ENCODE data around the gene DTX3. TPM values are rescaled to one million over a fixed set of nuclear protein-coding genes. Genes with fewer than 3 reads are reported as not detected.
"Not testable (repeated sequence)": the region's sequence is repeated elsewhere in the genome, so short reads cannot be mapped to it uniquely, and the experiment has no call there.

DTX3 gene
- total and polyA plus RNA-seq, 2 experiments from 2014 or later: 22.8 to 46.6 TPM

GRCh38 chr12:57586832-57587429 lies 17.7 kb upstream of the DTX3 start:
- Histone ChIP-seq H3K4me1 (ENCODE audit: insufficient read depth) (peaks cover 8% of the 10 kb centered on the region), H4K20me1 (replicated peaks; ENCODE audit: insufficient read depth) (peaks cover 9% of the 10 kb centered on the region; the same call in 1 of the 2 replicates), H3K36me3 (ENCODE audit: insufficient read depth) (peaks cover 8% of the 10 kb centered on the region), H3K27ac (ENCODE audit: low read depth) (no peak overlapping the region), H3F3A (replicated peaks; ENCODE audit: low read depth) (peaks cover 18% of the 10 kb centered on the region), H2AFZ (no peak overlapping the region), H3K4me3 (no peak overlapping the region), H3K79me2 (replicated peaks; ENCODE audit: insufficient read depth) (peaks cover 6% of the 10 kb centered on the region), H3K4me2 (no peak overlapping the region), H3K27me3 (ENCODE audit: insufficient read depth) (0 out of 2 replicates have a peak, but pooled peaks cover 8% of the 10 kb centered on the region), H3K9me2 (ENCODE audit: insufficient read depth) (no peaks in the 10 kb centered on the region)
- no peak for ATAC-seq
- H3K27me3 Mint-ChIP-seq (ENCODE audit: insufficient read depth, low read depth, poor library complexity): peaks cover 6% of the 10 kb centered on the region
- peaks cover 3% of the 10 kb centered on the region; the same call in 1 of the 3 replicates for H3K36me3 Mint-ChIP-seq (ENCODE audit: low read depth)
- H3K27ac Mint-ChIP-seq: no peak overlapping the region
- H3K4me3 Mint-ChIP-seq: no peak overlapping the region
- TF ChIP-seq ZNF114 (CRISPR knock-in tag; IDR thresholded peaks at IDR 0.05) (no peak), POLR2AphosphoS5 (IDR thresholded peaks at IDR 0.05; ENCODE audit: low read depth) (no peak), JUNB (IDR thresholded peaks at IDR 0.05; ENCODE audit: unreplicated experiment) (no peak), NANOG (IDR thresholded peaks at IDR 0.05; ENCODE audit: borderline replicate concordance) (no peak)
- no peaks in the 10 kb centered on the region for H3K9me3 Mint-ChIP-seq
- peaks cover 11% of the 10 kb centered on the region for H3K4me1 Mint-ChIP-seq
- DNase-seq (ENCODE audit: low spot score): no peak

- not testable (repeated sequence) for H3K9me2 ChIP-seq (ENCODE audit: insufficient read depth); H3K27ac ChIP-seq (ENCODE audit: low read depth); H3K36me3 Mint-ChIP-seq (ENCODE audit: low read depth); H3K9me3 Mint-ChIP-seq; H3K27me3 ChIP-seq (ENCODE audit: insufficient read depth); H3K4me2 ChIP-seq; H3K4me3 ChIP-seq; H3K36me3 ChIP-seq (ENCODE audit: insufficient read depth); H3K4me3 Mint-ChIP-seq; H4K20me1 ChIP-seq (replicated peaks; ENCODE audit: insufficient read depth); H3K27ac Mint-ChIP-seq; H2AFZ ChIP-seq; DNase-seq (ENCODE audit: low spot score); ATAC-seq
- H3K27me3 Mint-ChIP-seq (ENCODE audit: insufficient read depth, low read depth, poor library complexity): peaks cover 15% of the 10 kb centered on the region
- Histone ChIP-seq H3F3A (replicated peaks; ENCODE audit: low read depth) (peaks cover 11% of the 10 kb centered on the region), H3K4me1 (ENCODE audit: insufficient read depth) (peaks cover 13% of the 10 kb centered on the region), H3K79me2 (replicated peaks; ENCODE audit: insufficient read depth) (peaks cover 22% of the 10 kb centered on the region)
- H3K4me1 Mint-ChIP-seq: peaks cover 14% of the 10 kb centered on the region
Observed at GRCh38 chr12:57588951-57589610, 15.5 kb upstream of the DTX3 start.

- H3K9me2 ChIP-seq (ENCODE audit: insufficient read depth): no peaks in the 10 kb centered on the region
- H3K36me3 ChIP-seq (ENCODE audit: insufficient read depth): 0 out of 2 replicates have a peak, but pooled peaks cover 4% of the 10 kb centered on the region
- 0 out of 2 replicates have a peak, but pooled peaks cover 8% of the 10 kb centered on the region for H3K27me3 ChIP-seq (ENCODE audit: insufficient read depth)
- ATAC-seq (peak; percentile 14), DNase-seq (ENCODE audit: low spot score) (peak; percentile 26)
- peaks cover 11% of the 10 kb centered on the region for H3F3A ChIP-seq (replicated peaks; ENCODE audit: low read depth)
- peaks cover 22% of the 10 kb centered on the region for H3K79me2 ChIP-seq (replicated peaks; ENCODE audit: insufficient read depth)
- H3K4me3 Mint-ChIP-seq: peak overlapping the region; percentile 92
- peaks cover 5% of the 10 kb centered on the region for H3K36me3 Mint-ChIP-seq (ENCODE audit: low read depth)
- H4K20me1 ChIP-seq (replicated peaks; ENCODE audit: insufficient read depth): peaks cover 4% of the 10 kb centered on the region
- peaks cover 14% of the 10 kb centered on the region for H3K4me1 Mint-ChIP-seq
- H2AFZ ChIP-seq: peak overlapping the region; percentile 64
- peak overlapping the region; percentile 97 for H3K4me2 ChIP-seq
- peaks cover 13% of the 10 kb centered on the region for H3K4me1 ChIP-seq (ENCODE audit: insufficient read depth)
- no peaks in the 10 kb centered on the region for H3K9me3 Mint-ChIP-seq
- peak overlapping the region; percentile 54; the same call in 1 of the 2 replicates for H3K27ac Mint-ChIP-seq
- peaks cover 17% of the 10 kb centered on the region for H3K27me3 Mint-ChIP-seq (ENCODE audit: insufficient read depth, low read depth, poor library complexity)
- peak overlapping the region; percentile 98 for H3K4me3 ChIP-seq
- H3K27ac ChIP-seq (ENCODE audit: low read depth): peak overlapping the region; percentile 81; the same call in 1 of the 2 replicates
- no peak for TF ChIP-seq ZNF331 (CRISPR knock-in tag; IDR thresholded peaks at IDR 0.05; ENCODE audit: low read depth)
- TF ChIP-seq ZNF462 (CRISPR knock-in tag; IDR thresholded peaks at IDR 0.05): no peak
- no peak for TF ChIP-seq ETS1 (IDR thresholded peaks at IDR 0.05)
- TF ChIP-seq CREB1 (CRISPR knock-in tag; IDR thresholded peaks at IDR 0.05; ENCODE audit: low read depth): no peak
- no peak for TF ChIP-seq ZNF114 (CRISPR knock-in tag; IDR thresholded peaks at IDR 0.05)
- TF ChIP-seq STAT1 (IDR thresholded peaks at IDR 0.05; ENCODE audit: unreplicated experiment): no peak
Observed at GRCh38 chr12:57590479-57590863, 14.2 kb upstream of the DTX3 start.

Measured in GM23338 (cell line).